ENCODE data around the gene TBCEL.

The TBCEL gene

DNA sequence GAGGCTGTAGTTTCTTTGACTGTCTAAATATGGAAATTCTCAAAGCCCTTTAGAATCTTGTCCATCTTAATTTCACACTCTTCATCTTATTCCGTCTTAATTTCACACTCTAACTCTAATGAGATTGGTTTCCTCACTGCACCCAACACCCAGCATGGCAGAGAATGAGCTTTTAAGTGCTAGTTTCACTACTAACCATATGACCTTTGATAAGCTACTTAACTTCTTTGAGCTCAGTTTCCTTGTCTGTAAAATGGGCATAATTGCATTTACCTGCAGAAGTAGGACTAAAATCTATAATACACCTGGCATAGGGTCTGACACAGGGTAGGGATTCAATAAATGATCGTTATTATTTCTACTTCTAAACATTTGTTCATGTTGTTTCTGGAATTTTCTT lies 30.4 kb downstream of the TBCEL start:
- no peaks in the 10 kb centered on the region for H3K9me3 ChIP-seq (ENCODE audit: insufficient read depth, low read length)
- H2AFZ ChIP-seq (ENCODE audit: low read depth, low read length), result no peak overlapping the region
- H3K27me3 ChIP-seq (ENCODE audit: low read depth, low read length), result no peaks in the 10 kb centered on the region
- no peak overlapping the region for H3K27ac ChIP-seq (ENCODE audit: low read length)
- peaks cover 8% of the 10 kb centered on the region for H3K4me1 ChIP-seq (ENCODE audit: low read length)
- no peak overlapping the region for H3K4me3 ChIP-seq (ENCODE audit: low read length)
- peaks cover 19% of the 10 kb centered on the region for H3K36me3 ChIP-seq (replicated peaks; ENCODE audit: low read depth, low read length)
- H3K4me2 ChIP-seq (ENCODE audit: low read length), result no peak overlapping the region
- H4K20me1 ChIP-seq (ENCODE audit: insufficient read depth, low read length), result no peaks in the 10 kb centered on the region
- TF ChIP-seq, protein P1, sequence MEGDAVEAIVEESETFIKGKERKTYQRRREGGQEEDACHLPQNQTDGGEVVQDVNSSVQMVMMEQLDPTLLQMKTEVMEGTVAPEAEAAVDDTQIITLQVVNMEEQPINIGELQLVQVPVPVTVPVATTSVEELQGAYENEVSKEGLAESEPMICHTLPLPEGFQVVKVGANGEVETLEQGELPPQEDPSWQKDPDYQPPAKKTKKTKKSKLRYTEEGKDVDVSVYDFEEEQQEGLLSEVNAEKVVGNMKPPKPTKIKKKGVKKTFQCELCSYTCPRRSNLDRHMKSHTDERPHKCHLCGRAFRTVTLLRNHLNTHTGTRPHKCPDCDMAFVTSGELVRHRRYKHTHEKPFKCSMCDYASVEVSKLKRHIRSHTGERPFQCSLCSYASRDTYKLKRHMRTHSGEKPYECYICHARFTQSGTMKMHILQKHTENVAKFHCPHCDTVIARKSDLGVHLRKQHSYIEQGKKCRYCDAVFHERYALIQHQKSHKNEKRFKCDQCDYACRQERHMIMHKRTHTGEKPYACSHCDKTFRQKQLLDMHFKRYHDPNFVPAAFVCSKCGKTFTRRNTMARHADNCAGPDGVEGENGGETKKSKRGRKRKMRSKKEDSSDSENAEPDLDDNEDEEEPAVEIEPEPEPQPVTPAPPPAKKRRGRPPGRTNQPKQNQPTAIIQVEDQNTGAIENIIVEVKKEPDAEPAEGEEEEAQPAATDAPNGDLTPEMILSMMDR (IDR thresholded peaks at IDR 0.05; ENCODE audit: low read depth, low read length), result no peak
- TF ChIP-seq EZH2phosphoT487 (IDR thresholded peaks at IDR 0.05; ENCODE audit: low read depth), result no peak
- no peak overlapping the region for H3K9ac ChIP-seq (ENCODE audit: low read length)
- H3K79me2 ChIP-seq (ENCODE audit: low read length), result no peaks in the 10 kb centered on the region

DNA sequence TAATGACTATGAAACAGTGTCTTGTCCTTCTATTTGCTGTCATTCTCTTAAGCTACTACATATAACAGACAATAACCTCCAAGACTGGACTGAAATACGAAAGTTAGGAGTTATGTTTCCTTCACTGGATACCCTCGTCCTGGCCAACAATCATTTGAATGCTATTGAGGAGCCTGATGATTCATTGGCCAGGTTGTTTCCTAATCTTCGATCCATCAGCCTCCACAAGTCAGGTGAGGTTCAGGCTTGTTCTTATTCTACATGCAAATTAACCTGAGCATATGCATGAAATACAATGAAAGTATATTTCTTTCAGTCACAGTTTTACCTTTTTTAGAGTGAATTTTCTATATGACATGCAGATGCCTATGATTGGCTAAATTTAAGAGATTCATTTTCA lies 31.2 kb downstream of the TBCEL start:
- H3K79me2 ChIP-seq (ENCODE audit: low read length), result no peaks in the 10 kb centered on the region
- peaks cover 16% of the 10 kb centered on the region for H3K4me1 ChIP-seq (ENCODE audit: low read length)
- no peak overlapping the region for H3K27ac ChIP-seq (ENCODE audit: low read length)
- no peak for TF ChIP-seq EZH2phosphoT487 (IDR thresholded peaks at IDR 0.05; ENCODE audit: low read depth)
- TF ChIP-seq, protein P1 (IDR thresholded peaks at IDR 0.05; ENCODE audit: low read depth, low read length), result no peak
- no peaks in the 10 kb centered on the region for H4K20me1 ChIP-seq (ENCODE audit: insufficient read depth, low read length)
- H3K4me2 ChIP-seq (ENCODE audit: low read length), result no peak overlapping the region
- peaks cover 21% of the 10 kb centered on the region for H3K36me3 ChIP-seq (replicated peaks; ENCODE audit: low read depth, low read length)
- H3K4me3 ChIP-seq (ENCODE audit: low read length), result no peak overlapping the region
- H2AFZ ChIP-seq (ENCODE audit: low read depth, low read length), result no peak overlapping the region
- H3K9me3 ChIP-seq (ENCODE audit: insufficient read depth, low read length), result no peaks in the 10 kb centered on the region
- H3K9ac ChIP-seq (ENCODE audit: low read length), result no peak overlapping the region
- H3K27me3 ChIP-seq (ENCODE audit: low read depth, low read length), result no peaks in the 10 kb centered on the region

DNA sequence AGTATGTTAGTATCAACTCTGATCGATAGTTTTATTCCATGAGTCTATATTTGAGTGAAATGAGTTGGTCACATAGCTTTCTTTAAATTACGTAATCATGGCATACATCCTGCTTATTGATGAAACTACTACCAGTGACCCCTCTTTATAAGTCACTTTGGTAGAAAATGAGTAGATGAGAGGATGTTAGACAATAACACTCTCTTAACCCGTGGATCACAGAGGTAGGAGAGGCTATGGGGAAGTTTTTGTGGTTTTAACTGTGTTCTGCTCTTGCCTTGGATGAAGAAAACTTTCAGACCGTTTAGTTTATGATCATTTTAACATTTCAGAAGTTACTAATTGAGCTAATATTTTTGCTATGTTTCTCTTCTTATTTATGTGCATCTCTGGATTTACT lies 34.0 kb downstream of the TBCEL start:
- TF ChIP-seq, protein P1 (IDR thresholded peaks at IDR 0.05; ENCODE audit: low read depth, low read length), result no peak
- no peak for TF ChIP-seq EZH2phosphoT487 (IDR thresholded peaks at IDR 0.05; ENCODE audit: low read depth)
- H3K9ac ChIP-seq (ENCODE audit: low read length), result no peak overlapping the region
- H3K27me3 ChIP-seq (ENCODE audit: low read depth, low read length), result no peaks in the 10 kb centered on the region
- no peaks in the 10 kb centered on the region for H4K20me1 ChIP-seq (ENCODE audit: insufficient read depth, low read length)
- no peaks in the 10 kb centered on the region for H3K79me2 ChIP-seq (ENCODE audit: low read length)
- no peak overlapping the region for H3K27ac ChIP-seq (ENCODE audit: low read length)
- H3K36me3 ChIP-seq (replicated peaks; ENCODE audit: low read depth, low read length), result peaks cover 35% of the 10 kb centered on the region
- no peak overlapping the region for H3K4me2 ChIP-seq (ENCODE audit: low read length)
- no peaks in the 10 kb centered on the region for H3K9me3 ChIP-seq (ENCODE audit: insufficient read depth, low read length)
- peaks cover 18% of the 10 kb centered on the region for H3K4me1 ChIP-seq (ENCODE audit: low read length)
- no peak overlapping the region for H2AFZ ChIP-seq (ENCODE audit: low read depth, low read length)
- H3K4me3 ChIP-seq (ENCODE audit: low read length), result no peak overlapping the region

DNA sequence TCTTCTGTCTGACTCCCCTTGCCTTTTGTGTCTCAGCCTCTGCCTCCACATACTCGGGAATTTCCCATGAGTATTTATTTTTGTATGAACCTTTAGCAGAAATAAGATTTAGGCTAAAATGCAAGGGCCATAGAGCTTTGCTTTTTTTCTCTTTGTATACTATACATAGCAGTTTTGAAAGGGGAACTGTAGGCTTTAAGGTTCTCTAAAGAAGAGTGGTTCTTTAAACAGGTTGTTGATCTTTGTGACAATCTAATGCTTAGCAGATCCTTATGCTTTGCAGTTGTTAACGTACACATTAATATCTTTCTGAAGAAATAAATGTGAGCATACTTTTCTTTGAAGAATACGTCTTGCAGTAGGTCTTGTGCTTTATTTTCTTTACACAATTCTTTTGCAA lies 35.0 kb downstream of the TBCEL start:
- peaks cover 28% of the 10 kb centered on the region for H3K36me3 ChIP-seq (replicated peaks; ENCODE audit: low read depth, low read length)
- H3K4me3 ChIP-seq (ENCODE audit: low read length), result no peak overlapping the region
- TF ChIP-seq EZH2phosphoT487 (IDR thresholded peaks at IDR 0.05; ENCODE audit: low read depth), result no peak
- TF ChIP-seq, protein P1 (IDR thresholded peaks at IDR 0.05; ENCODE audit: low read depth, low read length), result no peak

More for the DNA sequence above, 35.0 kb downstream of the TBCEL start:
- peaks cover 18% of the 10 kb centered on the region for H3K4me1 ChIP-seq (ENCODE audit: low read length)
- no peaks in the 10 kb centered on the region for H3K79me2 ChIP-seq (ENCODE audit: low read length)
- H3K27me3 ChIP-seq (ENCODE audit: low read depth, low read length), result no peaks in the 10 kb centered on the region
- no peak overlapping the region for H3K9ac ChIP-seq (ENCODE audit: low read length)
- H4K20me1 ChIP-seq (ENCODE audit: insufficient read depth, low read length), result no peaks in the 10 kb centered on the region
- no peaks in the 10 kb centered on the region for H3K9me3 ChIP-seq (ENCODE audit: insufficient read depth, low read length)
- peak overlapping the region; percentile 6; the same call in 1 of the 2 replicates for H3K4me2 ChIP-seq (ENCODE audit: low read length)
- H2AFZ ChIP-seq (ENCODE audit: low read depth, low read length), result no peak overlapping the region
- H3K27ac ChIP-seq (ENCODE audit: low read length), result no peak overlapping the region

All from OCI-LY3 (cell line).